CD4-positive, alpha-beta T cell (primary cell): ENCODE measurements around the gene STK38L. TPM values are rescaled to one million over a fixed set of nuclear protein-coding genes. Genes with fewer than 3 reads are reported as not detected.

Experiments used
- ATAC-seq: fragments of 200-7000 bp; cut with Tn5 transposase; one replicate; pipeline ENCODE4 v1.10.0; 2022; ENCODE audit warnings: mild to moderate bottlenecking; ENCODE audit not compliant: poor library complexity
- CTCF ChIA-PET: fragments of 350-600 bp; sonication (Branson Sonifier 250); formaldehyde crosslinking; loops from one replicate; lab custom pipeline; 2021; ENCODE audit warnings: antibody characterized with exemption, inconsistent platforms; lab: Charles Lee
- POLR2A ChIA-PET: fragments of 350-600 bp; sonication (Branson Sonifier 250); formaldehyde crosslinking; loops from one replicate; lab custom pipeline; 2021; ENCODE audit warnings: antibody characterized with exemption, inconsistent platforms; lab: Charles Lee
- DNase-seq, 14 experiments: peaks; one replicate each; pipeline ENCODE4 v3.0.0-alpha.2; 2013 to 2020; ENCODE audit warnings: mixed read lengths in 2 of 14
- H3K27ac ChIP-seq, 2 donors: one replicate each; pipeline versions ENCODE4 v1.5.1 to v1.7.0; 2013; ENCODE audit warnings: low read length in 2 of 2, low read depth in 1 of 2, mild to moderate bottlenecking in 1 of 2
- H3K27me3 ChIP-seq, 2 experiments: 1 replicate in 1 of 2; 2 replicates in 1 of 2; pipeline versions ENCODE4 v1.6.1 to v1.7.0; 2013; ENCODE audit warnings: low read length in 2 of 2, control low read depth in 1 of 2, mild to moderate bottlenecking in 1 of 2, moderate library complexity in 1 of 2; ENCODE audit not compliant: insufficient read depth in 2 of 2, control insufficient read depth in 1 of 2
- H3K36me3 ChIP-seq: one replicate; pipeline ENCODE4 v1.6.1; 2013; ENCODE audit warnings: low read length, control low read depth; ENCODE audit not compliant: insufficient read depth
- H3K4me1 ChIP-seq: one replicate; pipeline ENCODE4 v1.6.1; 2013; ENCODE audit warnings: low read length, control low read depth; ENCODE audit not compliant: insufficient read depth
- H3K4me3 ChIP-seq: one replicate; pipeline ENCODE4 v1.5.1; 2013; ENCODE audit warnings: mild to moderate bottlenecking, low read length, moderate library complexity
- H3K9me3 ChIP-seq, 2 experiments: 1 replicate in 1 of 2; 2 replicates in 1 of 2; pipeline versions ENCODE4 v1.6.1 to v1.7.0; 2013; ENCODE audit warnings: low read length in 2 of 2, mild to moderate bottlenecking in 2 of 2, control low read depth in 1 of 2, moderate library complexity in 1 of 2; ENCODE audit not compliant: control insufficient read depth in 1 of 2, insufficient read depth in 1 of 2
- H3K27ac Mint-ChIP-seq: one replicate; pipeline ENCODE4 v1.8.0; 2020; ENCODE audit warnings: mixed read lengths
- H3K27me3 Mint-ChIP-seq: one replicate; pipeline ENCODE4 v1.8.0; 2021; ENCODE audit warnings: mixed read lengths
- H3K36me3 Mint-ChIP-seq: one replicate; pipeline ENCODE4 v1.8.0; 2021; ENCODE audit warnings: low read depth, mixed read lengths
- H3K4me1 Mint-ChIP-seq: one replicate; pipeline ENCODE4 v1.8.0; 2021; ENCODE audit warnings: low read depth, mixed read lengths
- H3K4me3 Mint-ChIP-seq: one replicate; pipeline ENCODE4 v1.8.0; 2020; ENCODE audit warnings: mild to moderate bottlenecking, mixed read lengths
- H3K9me3 Mint-ChIP-seq: one replicate; pipeline ENCODE4 v1.8.0; 2020; ENCODE audit warnings: mixed read lengths
- intact Hi-C, 2 experiments: fragments of 100-400 bp; cut with DNase I in 1 of 2; cut with micrococcal nuclease in 1 of 2; formaldehyde crosslinking; loops; one replicate each; pipeline versions ENCODE4 v1.15.1 to v1.9.0; 2023 to 2025; cut with DNase I, micrococcal nuclease
- polyA plus RNA-seq, 2 donors: library from polyadenylated mRNA; unstranded; fragments of 120-200 nt; gene quantifications; one replicate each; pipeline ENCODE4 v1.2.1, GENCODE V29; 2013
- total RNA-seq, 174 experiments: library from RNA in 2 of 174; stranded (reverse) in 2 of 174; gene quantifications; one replicate each; pipeline ENCODE4 v1.2.3 and lab custom pipeline; 2021 to 2026
- TF ChIP-seq, protein P1 (sequence below): fragments of 200-600 bp; IDR thresholded peaks from one replicate; pipeline ENCODE4 v1.8.0; 2022; ENCODE audit warnings: antibody characterized with exemption, mild to moderate bottlenecking

STK38L gene
- total RNA-seq (10 to 100 TPM; 18.3 to 21.0 TPM), total RNA-seq (lab: John Stamatoyannopoulos, UW) (22.1 to 96.9 (median 38.7) reads per million in 172 experiments)
- polyA plus RNA-seq (2013, experiment 1 of 2) = 17.1 TPM
- polyA plus RNA-seq (2013, experiment 2 of 2) = 19.4 TPM

DNA sequence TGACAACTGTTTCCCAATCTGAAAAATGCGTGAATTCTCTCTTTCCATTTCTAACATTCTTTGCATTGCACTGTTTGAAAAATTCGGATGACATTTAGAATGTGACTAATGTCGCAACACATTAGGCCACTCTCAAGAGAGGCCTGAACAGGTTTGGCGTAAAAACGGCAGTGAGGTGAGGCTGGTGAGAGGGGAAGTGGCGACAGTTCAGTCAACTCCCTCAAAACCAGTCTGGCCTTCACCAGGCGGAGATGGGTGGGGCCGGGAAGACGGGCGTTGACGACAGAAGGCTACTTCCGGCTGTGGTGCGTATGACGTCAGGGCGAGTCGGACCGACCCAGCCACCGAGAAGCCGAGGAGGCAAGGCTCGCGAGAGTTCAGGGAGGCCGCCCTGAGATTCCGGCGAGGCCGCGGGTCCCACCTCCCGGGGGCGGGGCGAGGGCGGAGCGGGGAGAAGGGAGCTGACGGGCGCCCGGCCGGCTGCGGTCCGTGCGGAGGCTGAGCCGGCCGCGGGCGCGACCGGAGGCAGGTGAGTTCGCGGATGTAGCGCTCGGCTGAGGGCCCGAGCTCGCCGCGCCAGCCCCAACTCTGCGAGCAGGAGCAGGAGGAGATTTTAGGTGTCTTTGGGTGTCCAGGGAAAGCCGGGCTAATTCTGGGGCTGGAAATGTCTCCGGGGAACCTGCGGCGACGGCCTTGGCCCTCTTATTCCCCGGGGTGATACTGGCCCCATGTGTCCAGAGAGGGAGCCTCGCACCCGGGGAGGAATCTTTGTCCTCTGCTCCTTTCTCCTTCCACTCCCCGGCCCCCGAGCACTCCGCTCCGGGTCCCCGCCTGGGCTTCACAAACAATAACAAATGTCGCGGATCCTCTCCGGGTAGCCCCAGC is at the start of gene STK38L:
TSS of gene STK38L (plus strand) at position 483 of the 885 bp plus-strand sequence. CDS start 53,435 bp downstream, outside the sequence.
- H3K4me1 Mint-ChIP-seq = peaks cover 64% of the 10 kb centered on the region
- no peaks in the 10 kb centered on the region for H3K27me3 Mint-ChIP-seq
- peak within 1 kb of the TSS; percentile 93 for H3K4me3 ChIP-seq
- peaks cover 15% of the 10 kb centered on the region for H3K4me1 ChIP-seq
- H3K4me3 Mint-ChIP-seq = peak within 1 kb of the TSS; percentile 99
- no peaks in the 10 kb centered on the region for H3K36me3 ChIP-seq
- peak; percentile 95 for ATAC-seq
- no peaks in the 10 kb centered on the region for H3K27me3 ChIP-seq
- H3K9me3 ChIP-seq = no peaks in the 10 kb centered on the region
- TF ChIP-seq, protein P1, sequence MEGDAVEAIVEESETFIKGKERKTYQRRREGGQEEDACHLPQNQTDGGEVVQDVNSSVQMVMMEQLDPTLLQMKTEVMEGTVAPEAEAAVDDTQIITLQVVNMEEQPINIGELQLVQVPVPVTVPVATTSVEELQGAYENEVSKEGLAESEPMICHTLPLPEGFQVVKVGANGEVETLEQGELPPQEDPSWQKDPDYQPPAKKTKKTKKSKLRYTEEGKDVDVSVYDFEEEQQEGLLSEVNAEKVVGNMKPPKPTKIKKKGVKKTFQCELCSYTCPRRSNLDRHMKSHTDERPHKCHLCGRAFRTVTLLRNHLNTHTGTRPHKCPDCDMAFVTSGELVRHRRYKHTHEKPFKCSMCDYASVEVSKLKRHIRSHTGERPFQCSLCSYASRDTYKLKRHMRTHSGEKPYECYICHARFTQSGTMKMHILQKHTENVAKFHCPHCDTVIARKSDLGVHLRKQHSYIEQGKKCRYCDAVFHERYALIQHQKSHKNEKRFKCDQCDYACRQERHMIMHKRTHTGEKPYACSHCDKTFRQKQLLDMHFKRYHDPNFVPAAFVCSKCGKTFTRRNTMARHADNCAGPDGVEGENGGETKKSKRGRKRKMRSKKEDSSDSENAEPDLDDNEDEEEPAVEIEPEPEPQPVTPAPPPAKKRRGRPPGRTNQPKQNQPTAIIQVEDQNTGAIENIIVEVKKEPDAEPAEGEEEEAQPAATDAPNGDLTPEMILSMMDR = no peak
- peak within 1 kb of the TSS; percentile 60 to 77 for H3K27ac ChIP-seq
- peaks cover 9% of the 10 kb centered on the region for H3K36me3 Mint-ChIP-seq
- CTCF ChIA-PET = no interaction called here
- H3K9me3 Mint-ChIP-seq = no peaks in the 10 kb centered on the region
- POLR2A ChIA-PET = interaction anchor here (0.9 to 2.5 kb wide), 8 partner anchors 9 to 411 kb away, joined by 3 to 16 read pairs (median 4); partner anchors contain the start of genes FGFR1OP2, ITPR2, MED21 and TM7SF3
- intact Hi-C loops = loop anchor here (2.0 to 10.0 kb wide), 4 partner anchors 221 to 951 kb away; partner anchors contain the start of genes CCDC91 (in 1 of the 2), MED21 (in 1 of the 2), PPFIBP1 (in 1 of the 2) and TM7SF3 (in 1 of the 2)
- peak; percentile 87 to 99 (median 94) for DNase-seq
- peak within 1 kb of the TSS; percentile 92 for H3K27ac Mint-ChIP-seq

DNA sequence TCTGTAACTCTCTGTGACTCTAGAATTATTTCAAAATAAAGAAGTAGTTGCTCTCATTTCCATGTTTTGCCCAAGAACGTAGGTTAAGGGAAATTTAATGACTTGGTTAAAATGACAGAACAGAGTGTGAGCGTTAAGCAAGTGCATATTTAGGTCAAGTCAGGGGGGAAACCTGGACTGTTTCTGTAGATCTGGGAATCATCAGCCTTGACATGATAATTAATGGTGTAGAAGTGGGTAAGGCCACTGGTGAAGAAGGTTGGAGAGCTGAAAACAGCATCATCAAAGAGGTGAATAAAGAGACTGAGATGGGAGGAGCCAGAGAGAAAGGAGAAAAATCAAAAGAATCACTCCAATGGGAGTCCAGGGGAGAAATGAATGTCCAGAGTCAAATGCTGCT is 49.4 kb upstream of the STK38L start:
- Histone ChIP-seq H3K27me3 (no peaks in the 10 kb centered on the region), H3K4me3 (no peak overlapping the region), H3K36me3 (no peaks in the 10 kb centered on the region), H3K27ac (no peak overlapping the region), H3K4me1 (no peaks in the 10 kb centered on the region), H3K9me3 (no peaks in the 10 kb centered on the region)
- no peak overlapping the region for H3K27ac Mint-ChIP-seq
- H3K4me3 Mint-ChIP-seq = no peak overlapping the region
- CTCF ChIA-PET = no interaction called here
- H3K27me3 Mint-ChIP-seq = no peaks in the 10 kb centered on the region
- no peaks in the 10 kb centered on the region for H3K36me3 Mint-ChIP-seq
- TF ChIP-seq, protein P1 = no peak
- intact Hi-C loops = no loop called here
- DNase-seq = no peak
- POLR2A ChIA-PET = no interaction called here
- ATAC-seq = no peak
- no peaks in the 10 kb centered on the region for H3K9me3 Mint-ChIP-seq
- no peaks in the 10 kb centered on the region for H3K4me1 Mint-ChIP-seq

DNA sequence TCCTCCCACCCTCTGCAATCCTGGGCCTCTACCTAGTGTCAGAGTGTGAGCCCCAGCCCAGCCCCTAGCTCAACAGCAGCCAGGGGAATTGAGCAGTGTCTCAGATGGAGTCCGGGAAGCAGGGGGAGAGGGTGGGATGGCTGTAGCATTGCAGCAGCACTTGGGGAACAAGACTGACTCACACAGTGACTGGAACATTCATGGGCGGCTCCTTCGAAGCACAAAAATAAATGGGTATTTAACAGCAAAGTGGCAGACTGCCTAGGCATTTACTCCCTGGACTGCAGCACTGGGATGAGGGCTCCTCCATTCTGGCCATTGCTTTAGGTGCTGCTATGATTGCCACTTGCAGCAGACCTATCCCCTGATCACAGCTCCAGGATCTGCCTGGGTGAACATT is 46.0 kb upstream of the STK38L start:
- no peaks in the 10 kb centered on the region for H3K36me3 Mint-ChIP-seq
- ChIA-PET CTCF (no interaction called here), POLR2A (no interaction called here)
- Histone ChIP-seq H3K9me3 (no peaks in the 10 kb centered on the region), H3K27ac (no peak overlapping the region), H3K4me3 (no peak overlapping the region), H3K27me3 (no peaks in the 10 kb centered on the region), H3K4me1 (no peaks in the 10 kb centered on the region), H3K36me3 (no peaks in the 10 kb centered on the region)
- no peak overlapping the region for H3K27ac Mint-ChIP-seq
- ATAC-seq = no peak
- no peak for DNase-seq
- intact Hi-C loops = no loop called here
- TF ChIP-seq, protein P1 = no peak
- H3K4me3 Mint-ChIP-seq = no peak overlapping the region
- H3K27me3 Mint-ChIP-seq = no peaks in the 10 kb centered on the region
- no peaks in the 10 kb centered on the region for H3K4me1 Mint-ChIP-seq
- no peaks in the 10 kb centered on the region for H3K9me3 Mint-ChIP-seq
